Ovary (tissue), 9 donors: ENCODE results near the gene WDR35. TPM values are rescaled to one million over a fixed set of nuclear protein-coding genes. Genes with fewer than 3 reads are reported as not detected.

ENCODE experiments used
- DNase-seq, 5 donors: peaks; one replicate each; pipeline ENCODE4 v3.0.0-alpha.2; 2019 to 2020
- H3K27ac ChIP-seq, 2 donors: fragments of 200-600 bp; one replicate each; pipeline versions ENCODE4 v1.5.1 to v1.8.0; 2019 to 2022
- H3K27me3 ChIP-seq: fragments of 200-600 bp; one replicate; pipeline ENCODE4 v1.8.0; 2022
- H3K36me3 ChIP-seq: fragments of 200-600 bp; sonication (generic); one replicate; pipeline ENCODE4 v1.5.1; 2019
- H3K4me1 ChIP-seq: one replicate; pipeline ENCODE4 v1.8.1; 2013; ENCODE audit warnings: mild to moderate bottlenecking, moderate library complexity; ENCODE audit not compliant: insufficient read depth
- H3K4me3 ChIP-seq: fragments of 200-600 bp; sonication (generic); one replicate; pipeline ENCODE4 v1.5.1; 2017
- H3K9me3 ChIP-seq, 2 donors: fragments of 200-600 bp in 1 of 2; sonication (generic) in 1 of 2; one replicate each; pipeline versions ENCODE4 v1.5.1 to v1.8.1; 2013 to 2019; ENCODE audit warnings: mild to moderate bottlenecking in 1 of 2, moderate library complexity in 1 of 2
- EP300 ChIP-seq: sonication (generic); formaldehyde crosslinking; IDR thresholded peaks from one replicate; pipeline ENCODE4 v1.6.1; 2017; ENCODE audit warnings: antibody characterized with exemption
- POLR2A ChIP-seq: fragments of 450-650 bp; IDR thresholded peaks from one replicate; pipeline ENCODE4 v1.6.1; 2017; ENCODE audit warnings: antibody characterized with exemption, mild to moderate bottlenecking, moderate library complexity
- WGBS, 3 donors: extraction: QIAGEN DNeasy Blood & Tissue Kit in 1 of 3; methylation state at CpG; one replicate each; pipeline versions ENCODE4 v1.1.5 to v1.1.7; 2013 to 2017; 5-methylcytosine and 5-hydroxymethylcytosine counted together
- intact Hi-C, 4 donors: fragments of 100-400 bp; cut with DNase I; formaldehyde crosslinking; loops; one replicate each; pipeline versions ENCODE4 v1.11.0 to v1.15.1; 2022 to 2023
- polyA plus RNA-seq, 2 donors: library from polyadenylated mRNA; stranded (reverse); fragments of 200-250 nt in 1 of 2; fragments of 350-450 nt in 1 of 2; fragmentation: Illumina TruSeq in 1 of 2; extraction: RNeasy Lipid Tissue Mini Kit (QIAGEN cat#74804) in 1 of 2; gene quantifications; one replicate each; pipeline ENCODE4 v1.2.3, GENCODE V29; 2013 to 2014
- total RNA-seq, 7 donors: library from RNA; depleted of rRNA in 2 of 7; stranded (reverse); fragments of >200 nt in 2 of 7; fragmentation: NEBNext Ultra II Directional in 3 of 7; extraction: Animal tissue kit (Norgen Biotek cat#: 25700) in 3 of 7; gene quantifications; one replicate each; pipeline versions ENCODE4 v1.1.0 to v1.2.4, GENCODE V29; 2016 to 2023
- TF ChIP-seq, protein P1 (sequence below), 3 donors: fragments of 450-650 bp in 2 of 3; fragments of 200-600 bp in 1 of 3; IDR thresholded peaks; one replicate each; pipeline versions ENCODE4 v1.5.1 to v1.8.0; 2016 to 2022; ENCODE audit warnings: antibody characterized with exemption in 3 of 3, mild to moderate bottlenecking in 1 of 3
- donor health status: DM: no; HTN: no; CAD: no; lungs with moderate emphysema.
- donor health status: DM: no; HTN: no; CAD: no.
- donor health status: Bipolar disorder and iron deficiency.
- donor health status: DM: yes; HTN: yes; CAD: no.
- donor health status: DM: no; HTN: no; CAD: no.
- donor health status: DM: yes; HTN: yes; CAD: no.

Gene WDR35
- total and polyA plus RNA-seq, 9 donors: 7.1 to 19.3 (median 14.5) TPM

DNA sequence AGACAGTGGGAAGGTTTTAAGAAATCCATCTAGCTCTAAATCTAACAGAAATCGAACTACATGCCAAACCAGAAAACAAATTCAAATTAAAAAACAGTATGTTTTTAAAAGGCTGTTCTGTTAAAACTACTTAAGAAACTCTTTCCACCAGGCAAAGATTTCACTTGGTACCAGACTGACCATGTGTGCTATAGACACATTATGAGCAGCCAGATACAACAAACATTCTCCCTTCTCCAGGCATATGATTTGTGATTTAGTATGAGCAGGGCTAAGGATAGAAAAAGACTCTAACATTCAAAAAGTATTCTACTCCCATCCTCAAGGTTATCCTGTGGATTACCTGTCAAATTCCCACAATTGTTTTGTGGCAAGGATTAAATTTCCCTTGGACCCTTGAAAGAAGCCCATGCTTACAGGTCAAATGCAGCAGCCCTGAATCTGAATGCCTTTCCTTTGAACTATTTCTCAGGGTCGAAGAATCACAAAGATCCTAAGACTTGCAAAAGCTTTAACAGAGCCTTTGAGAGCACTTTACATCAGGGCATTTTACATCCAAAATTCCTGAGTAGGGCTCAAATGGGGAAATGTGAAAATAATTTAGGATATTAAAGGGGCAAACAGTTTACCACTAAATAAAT is 45.6 kb downstream of the WDR35 start:
- Histone ChIP-seq H3K27me3 (no peaks in the 10 kb centered on the region), H3K9me3 (no peaks in the 10 kb centered on the region), H3K27ac (no peak overlapping the region), H3K4me1 (no peaks in the 10 kb centered on the region), H3K36me3 (no peaks in the 10 kb centered on the region), H3K4me3 (no peak overlapping the region)
- WGBS, 3 donors: 57 to 66% (median 65%) methylated on average over 2 of the region's 2 CpGs
- DNase-seq: no peak
- no peak for TF ChIP-seq POLR2A
- TF ChIP-seq EP300: no peak
- TF ChIP-seq, protein P1, sequence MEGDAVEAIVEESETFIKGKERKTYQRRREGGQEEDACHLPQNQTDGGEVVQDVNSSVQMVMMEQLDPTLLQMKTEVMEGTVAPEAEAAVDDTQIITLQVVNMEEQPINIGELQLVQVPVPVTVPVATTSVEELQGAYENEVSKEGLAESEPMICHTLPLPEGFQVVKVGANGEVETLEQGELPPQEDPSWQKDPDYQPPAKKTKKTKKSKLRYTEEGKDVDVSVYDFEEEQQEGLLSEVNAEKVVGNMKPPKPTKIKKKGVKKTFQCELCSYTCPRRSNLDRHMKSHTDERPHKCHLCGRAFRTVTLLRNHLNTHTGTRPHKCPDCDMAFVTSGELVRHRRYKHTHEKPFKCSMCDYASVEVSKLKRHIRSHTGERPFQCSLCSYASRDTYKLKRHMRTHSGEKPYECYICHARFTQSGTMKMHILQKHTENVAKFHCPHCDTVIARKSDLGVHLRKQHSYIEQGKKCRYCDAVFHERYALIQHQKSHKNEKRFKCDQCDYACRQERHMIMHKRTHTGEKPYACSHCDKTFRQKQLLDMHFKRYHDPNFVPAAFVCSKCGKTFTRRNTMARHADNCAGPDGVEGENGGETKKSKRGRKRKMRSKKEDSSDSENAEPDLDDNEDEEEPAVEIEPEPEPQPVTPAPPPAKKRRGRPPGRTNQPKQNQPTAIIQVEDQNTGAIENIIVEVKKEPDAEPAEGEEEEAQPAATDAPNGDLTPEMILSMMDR (IDR thresholded peaks at IDR 0.05): no peak
- intact Hi-C loops: no loop called here

DNA sequence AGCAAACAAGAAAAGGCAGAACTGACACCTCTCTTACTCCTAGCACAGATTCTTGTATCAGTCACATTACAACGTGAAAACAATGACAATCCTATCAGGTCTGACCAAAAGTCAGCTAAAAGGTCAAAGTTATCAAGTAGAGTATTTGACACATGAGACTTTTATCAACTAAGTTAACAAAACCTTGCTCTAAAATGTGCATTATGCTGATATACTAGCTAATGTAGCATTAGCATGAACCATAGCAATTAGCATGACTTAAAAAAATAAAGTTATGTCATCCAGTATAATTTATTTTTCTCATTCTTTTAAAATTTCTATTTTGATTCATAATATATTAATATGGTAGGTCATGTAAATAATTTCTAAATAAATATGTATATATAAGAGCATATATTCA is 46.7 kb downstream of the WDR35 start:
- no peak overlapping the region for H3K27ac ChIP-seq
- intact Hi-C loops: no loop called here
- TF ChIP-seq, protein P1 (IDR thresholded peaks at IDR 0.05): no peak
- no peak for TF ChIP-seq POLR2A
- no peak for TF ChIP-seq EP300
- no peak overlapping the region for H3K4me3 ChIP-seq
- H3K27me3 ChIP-seq: no peaks in the 10 kb centered on the region
- H3K36me3 ChIP-seq: no peaks in the 10 kb centered on the region
- DNase-seq: no peak
- 41 to 47% (median 44%) methylated on average over 1 of the region's 1 CpG for WGBS, 3 donors
- H3K9me3 ChIP-seq: no peaks in the 10 kb centered on the region
- no peaks in the 10 kb centered on the region for H3K4me1 ChIP-seq

DNA sequence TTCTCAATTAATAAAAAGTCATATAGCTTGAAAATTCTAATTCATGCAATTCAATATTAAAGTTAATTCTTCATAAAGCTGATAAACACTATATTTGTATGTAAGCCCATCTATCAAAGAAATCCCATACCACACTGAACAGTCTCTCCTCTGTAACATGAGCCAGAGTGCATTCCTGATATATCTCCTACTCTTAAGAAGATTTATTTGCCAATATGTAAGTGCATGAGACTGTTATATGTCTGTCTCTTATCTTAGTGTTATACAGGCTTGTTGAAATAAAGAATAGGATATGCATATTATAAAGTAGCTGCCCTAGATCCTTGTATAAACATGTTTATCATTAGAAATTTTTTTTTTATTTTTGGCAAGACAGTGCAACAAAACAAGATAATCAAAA is 47.7 kb downstream of the WDR35 start:
- no peaks in the 10 kb centered on the region for H3K27me3 ChIP-seq
- intact Hi-C loops: no loop called here

DNA sequence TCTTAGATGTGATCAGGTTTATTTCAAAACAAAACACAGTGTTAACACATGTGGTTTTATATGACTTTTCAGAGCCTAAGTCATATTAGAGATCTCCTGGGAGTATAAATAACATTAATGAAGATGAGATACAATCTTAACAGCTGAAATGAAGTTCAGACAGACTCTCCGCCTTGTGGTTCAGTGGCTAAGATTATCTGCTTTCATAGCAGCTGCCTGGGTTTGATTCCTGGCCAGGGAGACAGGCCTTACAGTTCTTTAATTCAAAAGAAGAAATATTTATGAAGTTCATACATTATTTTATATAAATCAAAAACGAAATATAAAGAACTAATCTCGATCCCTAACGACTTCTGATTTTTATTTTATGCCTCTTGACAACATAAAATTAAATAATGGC is 52.9 kb downstream of the WDR35 start:
- WGBS, 3 donors: 88 to 91% (median 90%) methylated on average over 4 of the region's 4 CpGs
- no peak for TF ChIP-seq POLR2A
- TF ChIP-seq EP300: no peak
- TF ChIP-seq, protein P1 (IDR thresholded peaks at IDR 0.05): no peak
- Histone ChIP-seq H3K4me1 (no peaks in the 10 kb centered on the region), H3K36me3 (no peaks in the 10 kb centered on the region), H3K27me3 (no peaks in the 10 kb centered on the region), H3K4me3 (no peak overlapping the region), H3K9me3 (no peaks in the 10 kb centered on the region), H3K27ac (no peak overlapping the region)
- no peak for DNase-seq
- intact Hi-C loops: no loop called here

More for the DNA sequence above, 47.7 kb downstream of the WDR35 start:
- H3K4me1 ChIP-seq: no peaks in the 10 kb centered on the region
- no peak for TF ChIP-seq EP300
- TF ChIP-seq, protein P1 (IDR thresholded peaks at IDR 0.05): no peak
- no peak for TF ChIP-seq POLR2A
- no peaks in the 10 kb centered on the region for H3K9me3 ChIP-seq
- no peak overlapping the region for H3K4me3 ChIP-seq
- H3K27ac ChIP-seq: no peak overlapping the region
- no peaks in the 10 kb centered on the region for H3K36me3 ChIP-seq
- DNase-seq: no peak
